GM19351 (cell line): ENCODE results near the gene AFF3.

Source experiments
- ATAC-seq: cut with Tn5 transposase; IDR thresholded peaks from one replicate; pipeline ENCODE4 v1.9.1; 2021; ENCODE audit warnings: mild to moderate bottlenecking, moderate library complexity; ENCODE audit not compliant: unreplicated experiment

AFF3 gene

DNA sequence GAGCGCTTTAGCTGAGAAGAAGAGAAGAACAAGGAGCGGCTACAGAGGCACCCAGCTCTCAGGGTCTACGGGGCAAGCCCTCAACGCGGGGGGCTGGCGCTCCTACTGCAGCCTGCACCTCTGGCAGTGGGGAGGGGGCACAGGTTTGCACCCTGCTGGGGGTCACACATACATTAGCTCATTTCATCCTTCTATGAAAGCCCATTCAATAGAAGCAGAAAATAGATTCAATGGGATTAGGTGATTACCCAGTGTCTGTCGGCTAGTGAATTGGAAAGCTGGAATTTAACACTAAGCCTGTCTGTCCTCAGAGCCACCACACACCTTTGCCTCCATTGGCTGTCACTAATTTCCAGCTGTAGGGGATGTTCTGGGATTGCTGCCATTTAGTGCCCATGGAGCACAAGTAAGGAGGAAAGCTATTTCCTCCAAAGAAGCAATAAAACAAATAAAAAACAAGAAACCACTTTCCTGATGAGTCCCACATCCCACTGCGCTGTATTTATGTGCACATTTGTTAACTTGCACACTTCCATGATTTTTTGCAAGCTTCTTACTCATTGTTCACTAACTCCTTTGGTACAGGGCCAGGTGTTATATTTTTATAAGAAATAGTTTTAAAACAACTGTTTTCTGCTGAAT, 333.0 kb downstream of the AFF3 start:
- no peak for ATAC-seq

DNA sequence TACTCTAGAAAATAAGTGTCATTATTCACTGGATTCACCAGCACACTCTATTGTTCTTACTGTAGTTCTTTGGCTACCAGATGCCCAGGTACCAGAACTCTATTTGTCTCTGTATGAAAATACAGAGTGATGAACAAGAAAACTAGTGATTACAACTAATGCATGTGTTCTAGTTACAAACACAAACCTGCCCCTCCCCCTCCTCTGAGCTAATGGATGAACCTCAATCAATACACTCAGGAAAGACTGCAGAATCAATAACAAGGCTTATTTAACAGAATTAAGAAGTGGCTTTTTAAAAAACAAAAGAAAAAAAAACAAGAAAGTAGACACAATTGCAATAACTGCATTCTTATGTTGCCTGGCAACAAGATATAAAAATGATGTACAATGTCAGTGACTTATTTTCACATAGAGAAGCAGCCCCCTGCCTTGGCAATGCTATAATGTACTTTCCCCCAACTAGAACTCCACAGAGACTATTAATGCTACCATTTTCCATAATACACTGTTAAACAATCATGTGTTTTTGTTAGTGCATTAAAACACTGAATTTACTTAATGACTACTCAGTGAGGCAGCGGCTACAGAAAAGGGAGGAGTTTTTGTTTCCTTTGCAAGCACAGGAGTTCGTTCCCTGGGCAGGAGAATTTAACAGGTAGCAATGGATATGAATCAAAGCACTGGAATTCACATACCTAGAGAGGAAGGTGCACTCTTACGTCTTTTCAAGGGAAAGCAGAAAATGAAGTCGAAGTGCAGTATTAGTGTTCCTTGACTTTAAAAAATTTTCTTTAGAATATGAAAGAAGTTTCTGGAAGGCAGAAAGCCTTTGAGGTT, 333.8 kb downstream of the AFF3 start:
- ATAC-seq: no peak

DNA sequence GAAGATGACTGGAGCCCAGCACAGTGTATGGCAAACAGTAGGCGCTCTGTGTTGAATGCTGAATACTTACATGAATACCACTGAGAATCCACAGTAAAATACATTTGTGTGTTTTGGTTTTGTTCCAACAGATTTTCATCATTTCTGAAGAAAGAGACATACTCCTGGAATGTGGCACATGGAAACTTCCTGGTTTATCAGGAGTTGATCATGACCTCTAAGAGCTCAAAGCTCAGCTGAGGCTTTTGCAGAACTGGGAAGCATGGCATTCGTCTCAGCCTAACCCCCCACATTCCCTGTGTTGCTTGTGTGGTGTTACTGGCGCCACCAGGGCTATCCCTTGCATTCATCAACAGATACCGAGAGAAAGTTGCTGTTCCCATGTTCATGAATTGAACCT, 335.6 kb downstream of the AFF3 start:
- no peak for ATAC-seq

DNA sequence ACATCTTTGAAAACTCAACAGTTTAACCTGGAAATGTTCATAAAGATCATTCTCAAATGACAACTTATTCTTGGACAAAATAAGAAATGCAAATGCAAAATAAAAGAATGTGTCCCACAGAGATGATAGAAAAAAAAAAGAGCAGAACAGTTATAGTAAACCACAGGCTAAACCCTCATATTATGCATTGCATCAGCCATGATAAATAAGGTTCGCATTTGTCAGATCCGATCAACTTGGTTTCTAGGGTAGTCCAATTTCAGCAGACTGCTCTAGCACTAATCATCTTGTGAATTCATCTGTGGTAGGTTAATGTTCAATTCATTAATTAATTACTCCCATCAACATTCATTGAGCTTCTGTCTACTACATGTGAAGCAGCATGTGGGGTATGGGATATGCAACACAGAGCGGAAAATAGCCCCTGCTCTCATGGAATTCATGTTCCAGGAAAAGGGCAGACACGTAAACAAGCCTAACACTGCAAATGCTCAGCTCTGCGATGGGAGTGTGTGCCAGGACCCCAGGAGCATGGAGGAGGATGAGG, 336.4 kb downstream of the AFF3 start:
- ATAC-seq: no peak

DNA sequence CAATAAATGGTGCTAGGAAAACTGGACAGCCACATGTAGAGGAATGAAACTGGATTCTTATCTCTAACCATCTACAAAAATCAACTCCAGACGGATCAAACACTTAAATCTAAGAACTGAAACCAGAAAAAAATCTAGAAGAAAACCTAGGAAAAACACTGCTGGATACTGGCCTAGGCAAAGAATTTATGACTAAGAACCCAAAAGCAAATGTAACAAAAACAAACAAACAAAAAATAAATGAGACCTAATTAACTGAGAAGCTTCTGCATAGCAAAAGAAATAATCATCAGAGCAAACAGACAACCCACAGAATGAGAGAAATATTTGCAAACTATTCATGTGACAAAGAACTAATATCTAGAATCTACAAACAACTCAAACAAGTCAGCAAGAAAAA, 338.5 kb downstream of the AFF3 start:
- ATAC-seq: no peak

DNA sequence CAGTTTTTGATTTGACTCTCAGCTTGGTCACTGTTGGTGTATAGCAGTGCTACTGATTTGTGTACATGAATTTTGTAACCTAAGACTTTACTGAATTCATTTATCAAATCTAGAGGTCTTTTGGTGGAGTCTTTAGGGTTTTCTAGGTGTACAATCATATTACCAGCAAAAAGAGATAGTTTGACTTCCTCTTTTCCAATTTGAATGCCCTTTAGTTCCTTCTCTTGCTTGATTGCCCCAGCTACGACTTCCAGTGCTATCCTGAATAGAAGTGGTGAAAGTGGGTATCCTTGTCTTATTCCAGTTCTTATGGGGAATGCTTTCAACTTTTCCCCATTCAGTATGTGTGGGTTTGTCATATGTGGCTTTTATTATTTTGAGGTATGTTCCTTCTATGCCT, 339.7 kb downstream of the AFF3 start:
- ATAC-seq: no peak

DNA sequence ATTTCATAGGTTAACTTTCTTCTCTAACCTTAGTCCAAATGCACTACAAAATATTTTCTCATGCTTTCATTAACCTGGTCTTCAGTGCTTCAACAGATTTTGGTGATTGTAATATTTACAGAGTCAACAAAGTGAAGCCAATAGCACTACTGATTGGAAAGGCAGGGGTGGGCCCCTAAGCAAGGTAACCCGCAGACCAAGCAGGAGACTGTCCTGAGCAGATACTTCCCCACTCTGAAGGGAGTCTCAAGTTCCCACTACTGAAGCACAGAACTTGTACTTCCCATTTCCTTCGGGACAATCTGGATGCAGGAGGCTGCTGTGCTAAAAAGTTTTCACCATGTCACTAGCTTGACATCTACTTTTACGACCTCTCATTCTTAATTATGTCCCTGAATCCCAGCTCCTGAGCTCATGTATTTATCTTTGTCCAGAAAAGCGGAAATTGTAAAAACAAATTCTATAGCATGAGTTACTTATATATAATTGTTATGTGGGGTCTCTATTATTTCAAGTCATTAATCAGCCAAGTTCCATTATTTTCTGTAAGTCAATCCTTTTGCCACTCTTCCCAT, 341.0 kb downstream of the AFF3 start:
- no peak for ATAC-seq

DNA sequence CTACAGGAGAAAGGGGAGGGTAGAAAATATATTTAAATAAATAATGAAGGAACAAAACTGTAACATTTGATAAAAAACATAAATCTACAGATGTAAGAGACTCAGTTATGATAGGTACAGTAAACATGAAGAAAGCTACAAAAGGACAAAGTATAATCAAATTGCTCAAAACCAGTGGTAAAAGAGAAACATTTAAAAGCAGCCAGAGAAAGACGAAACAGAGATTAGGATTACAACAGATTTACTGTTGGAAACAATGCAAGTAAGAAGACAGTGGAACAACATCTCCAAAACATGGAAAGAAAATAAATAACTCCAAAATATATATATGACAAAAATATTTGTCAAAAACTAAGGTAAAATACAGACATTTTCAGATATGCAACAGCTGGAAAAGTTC, 344.9 kb downstream of the AFF3 start:
- no peak for ATAC-seq

DNA sequence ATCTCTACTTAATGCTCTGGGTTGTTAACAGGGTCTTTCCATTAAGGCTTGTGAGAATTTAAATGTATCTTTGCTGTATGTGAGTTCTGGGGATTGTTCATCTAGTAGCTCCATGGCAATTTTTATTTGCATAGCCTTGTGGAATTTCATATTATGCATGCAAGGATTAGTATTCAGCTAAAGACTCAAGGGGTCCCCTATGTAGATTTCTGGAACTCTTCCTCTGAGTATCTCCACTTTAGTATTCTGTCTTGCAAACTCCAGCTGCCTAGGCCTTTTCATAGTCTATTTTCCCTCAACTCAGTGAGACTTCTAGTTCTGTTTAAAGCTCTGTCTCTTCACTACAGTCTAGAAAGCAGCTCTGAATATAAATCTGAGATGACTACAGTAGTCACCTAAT, 348.0 kb downstream of the AFF3 start:
- no peak for ATAC-seq

DNA sequence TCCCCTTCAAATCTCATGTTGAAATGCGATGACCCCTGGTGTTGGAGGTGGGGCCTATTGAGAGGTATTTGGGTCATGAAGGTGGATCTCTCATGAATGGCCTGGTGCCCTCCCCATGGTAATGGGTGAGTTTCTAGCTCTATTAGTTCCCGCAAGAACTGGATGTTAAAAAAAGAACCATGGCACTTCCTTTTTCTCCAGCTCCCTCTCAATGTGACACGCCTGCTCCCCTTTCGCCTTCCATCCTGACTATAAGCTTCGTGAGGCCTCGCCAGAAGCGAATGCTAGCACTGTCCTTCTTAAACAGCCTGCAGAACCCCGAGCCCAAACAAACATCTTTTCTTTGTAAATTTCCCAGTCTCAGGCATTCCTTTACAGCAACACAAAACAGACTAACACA, 349.4 kb downstream of the AFF3 start:
- ATAC-seq: no peak

DNA sequence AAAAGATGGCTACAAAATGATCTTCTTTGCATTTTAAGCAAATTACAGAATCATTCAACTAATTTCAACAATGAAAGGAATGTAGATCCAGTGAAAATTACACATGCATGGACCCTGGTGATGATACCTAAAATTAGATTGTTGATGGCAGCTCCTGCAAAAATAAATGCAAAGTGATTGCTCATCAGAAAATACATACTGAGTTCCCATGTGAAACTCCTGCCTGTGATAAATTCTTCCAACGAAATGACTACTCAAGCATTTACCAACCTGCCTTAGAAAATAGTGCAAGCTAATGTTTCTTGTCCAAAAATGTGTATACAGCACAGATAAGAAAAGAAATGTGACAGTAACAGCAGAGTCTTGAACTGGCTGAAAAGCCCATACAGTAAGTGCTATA, 352.5 kb downstream of the AFF3 start:
- no peak for ATAC-seq

DNA sequence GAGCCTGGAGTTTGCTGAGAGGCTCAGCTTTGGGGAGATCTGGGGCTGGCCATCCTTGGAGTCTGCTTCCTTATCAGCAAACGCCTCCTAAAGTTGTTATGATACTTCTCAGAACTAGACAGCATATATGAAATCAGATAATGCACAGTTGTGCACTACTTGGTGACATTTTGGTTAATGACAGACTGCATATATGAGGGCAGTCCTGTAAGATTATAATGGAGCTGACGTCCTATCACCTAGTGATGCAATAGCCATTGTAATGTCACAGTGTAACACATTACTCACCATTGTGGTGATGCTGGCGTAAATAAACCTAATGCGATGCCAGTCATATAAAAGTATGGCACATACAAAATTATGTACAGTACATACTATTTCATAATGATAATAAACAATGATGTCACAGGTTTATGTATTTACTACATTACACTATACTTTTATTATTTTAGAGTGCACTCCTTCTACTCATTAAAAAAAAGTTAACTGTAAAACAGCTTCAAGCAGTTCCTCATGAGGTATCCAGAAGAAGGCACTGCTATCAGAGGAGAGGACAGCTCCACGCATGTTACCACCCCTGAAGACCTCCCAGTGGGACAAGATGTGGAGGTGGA, 354.5 kb downstream of the AFF3 start:
- ATAC-seq: no peak

DNA sequence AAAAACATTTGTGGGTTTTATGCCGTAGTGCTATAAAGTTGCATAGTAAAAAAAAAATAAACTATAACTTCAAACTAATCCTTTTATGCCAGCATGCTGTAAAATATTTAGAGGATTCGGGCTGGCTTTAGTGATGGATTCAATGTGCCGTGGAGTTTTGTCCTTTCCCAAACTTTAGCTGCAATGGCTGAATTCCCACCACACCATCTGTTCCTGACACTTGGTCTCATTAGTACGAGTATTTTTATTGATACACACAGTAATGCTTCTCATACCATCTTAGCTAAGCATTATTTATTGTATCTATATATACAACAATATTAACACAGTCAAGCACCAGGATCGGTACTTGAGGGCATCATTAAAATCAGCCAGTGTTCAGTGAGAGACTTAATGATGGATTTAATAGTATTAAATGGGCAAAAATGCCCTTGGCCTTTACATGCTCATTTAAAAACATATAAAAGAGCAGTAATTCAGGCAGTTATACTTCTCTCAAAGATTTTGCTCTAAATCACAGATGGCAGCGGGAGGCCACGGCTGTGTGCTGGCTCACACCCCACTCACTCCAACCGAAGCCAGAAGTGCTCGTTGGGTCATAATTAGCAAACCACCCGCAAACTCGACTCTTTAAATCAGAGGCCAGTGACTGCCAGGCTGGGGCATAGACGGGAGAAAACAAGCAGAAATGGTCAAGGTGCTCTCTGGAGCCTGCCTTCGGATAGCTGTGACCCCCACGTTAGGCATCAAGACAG, 355.6 kb downstream of the AFF3 start:
- no peak for ATAC-seq

DNA sequence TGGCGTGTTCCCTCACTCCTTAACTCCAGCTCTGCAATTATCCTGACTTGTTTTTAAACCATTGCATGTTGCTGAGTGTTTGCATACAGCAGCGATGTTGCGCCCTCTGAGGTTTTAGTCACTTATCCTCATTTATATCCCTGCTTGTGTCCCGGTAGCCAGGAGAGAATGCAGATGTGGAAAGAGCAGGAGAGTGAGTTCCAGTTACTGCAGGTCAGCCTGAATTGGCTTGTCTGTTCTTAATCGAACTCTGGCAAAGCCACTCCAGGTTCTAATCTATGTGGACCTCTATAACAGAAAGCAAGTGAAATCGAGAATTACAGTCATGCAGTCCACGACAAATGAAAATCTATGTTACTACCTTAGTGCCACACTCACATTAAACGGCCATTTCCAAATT, 357.4 kb downstream of the AFF3 start:
- no peak for ATAC-seq

DNA sequence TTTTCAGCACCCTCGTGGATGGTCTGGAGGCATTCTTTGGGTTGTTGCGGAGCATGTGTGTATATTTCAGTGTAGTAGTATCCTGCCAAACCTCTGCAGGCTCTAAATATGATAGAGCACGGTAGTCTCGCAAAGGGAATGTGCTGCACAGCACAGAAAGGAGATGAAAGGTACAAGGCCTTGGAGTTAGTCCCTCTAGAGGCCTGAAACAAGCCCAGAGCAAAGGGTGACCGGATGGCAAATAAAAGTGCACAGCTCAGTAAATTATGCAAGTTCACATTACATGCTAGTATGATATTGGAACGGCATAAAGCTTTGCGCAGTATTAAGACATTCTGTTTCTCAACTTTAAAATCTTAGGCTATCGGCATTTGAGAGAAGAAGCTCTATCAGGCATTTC, 358.1 kb downstream of the AFF3 start:
- ATAC-seq: no peak

DNA sequence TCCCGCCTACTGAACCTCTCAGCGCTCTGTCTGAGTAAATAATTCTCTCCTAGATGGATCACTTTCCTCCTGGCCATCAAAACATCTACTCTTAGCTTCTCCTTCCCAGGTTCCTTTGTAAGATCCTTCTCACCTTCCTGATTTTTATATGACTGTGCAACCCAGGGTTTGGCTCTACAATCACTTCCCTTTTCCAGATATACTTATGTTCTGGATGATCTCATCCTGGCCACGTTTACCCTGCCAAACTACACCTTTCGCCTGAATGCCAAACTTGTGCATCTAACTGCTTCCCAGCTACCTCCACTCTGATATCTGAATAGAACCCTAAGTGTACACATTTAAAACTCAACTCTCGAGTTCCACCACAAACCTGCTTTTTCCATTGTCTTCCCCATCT, 362.1 kb downstream of the AFF3 start:
- ATAC-seq: no peak

DNA sequence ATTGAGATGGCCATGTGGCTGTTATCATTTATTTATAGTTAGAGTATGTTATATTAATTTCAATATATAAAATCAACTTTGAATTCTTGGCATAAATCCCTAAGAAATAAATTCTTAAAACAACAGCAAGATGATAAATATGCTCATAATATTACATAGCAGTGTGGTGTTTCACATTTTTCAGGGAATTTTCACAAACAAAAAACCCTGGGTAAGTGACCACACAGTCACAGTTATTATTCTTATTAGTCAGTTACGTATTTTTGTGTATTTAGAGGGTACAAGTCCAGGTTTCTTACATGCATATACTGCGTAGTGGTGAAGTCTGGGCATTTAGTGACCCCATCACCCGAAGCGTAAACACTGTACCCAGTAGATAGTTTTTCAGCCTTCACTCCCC, 363.1 kb downstream of the AFF3 start:
- ATAC-seq: no peak

DNA sequence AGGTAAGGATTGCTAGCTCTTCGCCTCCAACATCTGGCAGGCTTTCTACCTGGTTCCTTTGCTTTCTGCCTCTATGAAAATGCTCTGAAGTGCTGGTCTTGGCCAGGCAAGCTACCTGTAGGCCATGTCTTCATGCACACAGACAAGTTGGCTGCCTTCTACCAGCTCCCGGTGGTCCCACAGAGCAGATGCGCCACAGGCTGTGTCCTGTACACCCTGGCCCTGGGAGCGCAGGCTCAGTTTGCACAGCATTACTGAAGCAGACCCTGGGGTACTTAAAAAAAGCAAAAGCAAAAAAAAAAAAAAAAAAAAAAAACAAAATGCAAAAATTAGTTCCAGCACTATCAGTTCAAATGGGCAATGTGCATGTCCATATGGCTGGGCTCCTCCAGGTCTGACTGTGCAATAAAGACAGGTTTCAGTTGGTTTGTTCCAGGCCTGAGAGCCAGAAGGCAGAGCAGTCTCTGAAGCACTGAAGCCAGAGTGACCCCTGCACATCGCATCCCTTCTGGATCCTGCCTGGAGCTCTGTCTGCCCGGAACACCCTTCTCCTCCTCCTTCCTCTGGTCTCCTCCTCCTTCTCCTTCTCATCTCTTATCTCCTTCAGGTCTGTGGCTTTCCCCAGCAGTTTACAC, 364.6 kb downstream of the AFF3 start:
- no peak for ATAC-seq

DNA sequence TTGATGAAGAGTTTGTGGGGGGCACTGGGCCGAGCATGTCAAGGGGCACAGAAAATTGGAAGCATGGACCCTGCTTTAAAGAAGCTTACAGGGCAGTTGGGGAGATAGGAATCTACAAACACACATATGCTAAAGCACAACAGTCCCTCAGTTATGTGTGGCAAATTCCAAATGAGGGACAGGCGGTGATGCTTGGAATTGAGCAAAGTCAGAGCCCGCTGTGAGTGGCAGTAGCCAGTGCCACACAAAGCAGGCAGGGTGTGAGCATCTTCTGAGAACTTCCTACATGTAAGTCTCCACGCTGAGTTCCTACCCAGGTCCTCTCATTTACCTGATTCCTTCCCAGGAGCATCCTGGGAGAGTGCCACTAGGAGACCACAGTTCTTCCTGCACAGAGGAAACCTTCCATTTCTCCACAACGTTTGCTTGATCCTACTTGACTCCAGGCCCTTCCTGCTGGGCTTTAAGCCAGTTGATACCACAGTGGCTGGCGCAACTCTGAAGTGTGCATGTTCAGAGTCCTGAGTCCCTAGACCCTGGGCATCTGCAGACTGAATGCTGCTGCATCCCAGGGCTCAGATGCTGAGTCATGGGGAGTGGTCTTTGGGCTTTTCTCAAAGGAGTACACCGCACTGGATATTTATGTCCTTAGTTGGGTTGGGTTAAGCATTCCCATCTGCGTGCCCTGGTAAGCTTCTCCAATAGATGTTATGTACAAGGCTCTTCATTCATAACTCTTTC, 365.3 kb downstream of the AFF3 start:
- no peak for ATAC-seq
